Immature natural killer cell (primary cell): ENCODE data around the gene PRDM4. TPM values are rescaled to one million over a fixed set of nuclear protein-coding genes. Genes with fewer than 3 reads are reported as not detected.
"Not testable (repeated sequence)": the region's sequence is repeated elsewhere in the genome, so short reads cannot be mapped to it uniquely, and the experiment has no call there.

ENCODE experiments used
- DNase-seq, 3 donors: peaks; one replicate each; pipeline ENCODE4 v3.0.0; 2022; ENCODE audit warnings: mixed read lengths in 1 of 3
- H3K27ac Mint-ChIP-seq, 6 donors: one replicate each; pipeline ENCODE4 v1.8.0; 2020; ENCODE audit warnings: mixed read lengths in 6 of 6, mild to moderate bottlenecking in 5 of 6, inconsistent platforms in 4 of 6, moderate library complexity in 3 of 6
- H3K27me3 Mint-ChIP-seq, 3 donors: one replicate each; pipeline ENCODE4 v1.8.0; 2020 to 2021; ENCODE audit warnings: low read depth in 3 of 3, mild to moderate bottlenecking in 3 of 3, mixed read lengths in 3 of 3, moderate library complexity in 3 of 3, inconsistent platforms in 1 of 3
- H3K36me3 Mint-ChIP-seq, 3 donors: one replicate each; pipeline ENCODE4 v1.8.0; 2020; ENCODE audit warnings: mixed read lengths in 3 of 3, inconsistent platforms in 2 of 3, mild to moderate bottlenecking in 2 of 3
- H3K4me1 Mint-ChIP-seq, 2 donors: one replicate each; pipeline ENCODE4 v1.8.0; 2020; ENCODE audit warnings: inconsistent platforms in 2 of 2, mild to moderate bottlenecking in 2 of 2, mixed read lengths in 2 of 2, moderate library complexity in 1 of 2
- H3K4me3 Mint-ChIP-seq, 5 donors: one replicate each; pipeline ENCODE4 v1.8.0; 2020; ENCODE audit warnings: mild to moderate bottlenecking in 5 of 5, mixed read lengths in 5 of 5, inconsistent platforms in 3 of 5, moderate library complexity in 3 of 5
- H3K9me3 Mint-ChIP-seq, 6 donors: one replicate each; pipeline ENCODE4 v1.8.0; 2020; ENCODE audit warnings: mild to moderate bottlenecking in 6 of 6, mixed read lengths in 6 of 6, inconsistent platforms in 4 of 6, moderate library complexity in 3 of 6
- polyA plus RNA-seq, 3 donors: library from polyadenylated mRNA; unstranded; fragments of 300-500 nt; fragmentation: Illumina TruSeq; gene quantifications; one replicate each; pipeline ENCODE4 v1.2.3, GENCODE V29; 2021

Gene PRDM4
- polyA plus RNA-seq, 3 donors from 2014 or later, result 7.7 to 19.4 (median 12.2) TPM

DNA sequence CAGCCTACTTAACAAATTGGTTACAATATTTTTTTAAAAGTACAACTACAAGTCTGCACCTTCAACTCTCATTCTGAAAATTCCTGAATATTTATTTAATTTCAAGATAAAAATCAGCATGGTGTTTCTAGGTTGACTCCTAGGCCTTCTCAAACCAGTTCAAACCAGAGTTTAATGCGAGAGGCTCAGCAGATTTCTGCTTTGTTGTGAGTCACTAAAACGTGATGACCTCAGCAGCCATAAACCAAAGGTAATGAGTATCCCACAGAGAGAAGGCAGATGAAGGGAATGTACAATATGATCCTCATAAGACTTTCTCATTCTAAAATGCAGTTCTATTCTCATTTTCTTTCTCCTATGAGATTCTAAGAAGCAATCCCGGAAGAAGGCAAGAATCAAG is 1.5 kb downstream of the PRDM4 start:
- no peak for DNase-seq
- H3K4me3 Mint-ChIP-seq, result peak overlapping the region; percentile 84 to 90 (median 88)
- H3K36me3 Mint-ChIP-seq, result peaks cover 0 to 6% (median 0%) of the 10 kb centered on the region in 3 donors
- H3K27me3 Mint-ChIP-seq, result peaks cover 3 to 13% (median 7%) of the 10 kb centered on the region in 3 donors
- H3K27ac Mint-ChIP-seq, result peak overlapping the region; percentile 82 to 94 (median 87)
- H3K4me1 Mint-ChIP-seq, result peaks cover 35 to 42% of the 10 kb centered on the region in 2 donors
- H3K9me3 Mint-ChIP-seq, result no peaks in the 10 kb centered on the region

DNA sequence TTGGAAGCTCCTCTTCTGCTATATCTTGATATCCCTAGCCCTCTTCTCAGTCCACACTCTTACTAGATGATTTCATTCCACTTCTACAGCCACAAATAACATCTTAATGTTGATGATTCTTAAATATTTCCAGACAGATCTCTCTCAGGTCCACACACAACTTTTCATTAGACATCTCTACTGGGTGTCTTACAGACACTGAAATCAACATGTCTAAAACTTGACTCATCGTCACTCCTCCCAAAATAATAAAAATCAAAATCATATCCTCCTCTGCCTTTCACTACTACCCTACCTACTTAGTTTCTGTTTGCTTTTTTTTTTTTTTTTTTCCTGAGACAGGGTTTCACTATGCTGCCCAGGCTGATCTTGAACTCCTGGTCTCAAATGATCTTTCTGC is 11.9 kb downstream of the PRDM4 start:
- Mint-ChIP-seq H3K27ac (no peak overlapping the region), H3K9me3 (no peaks in the 10 kb centered on the region), H3K4me1 (peaks cover 2 to 14% of the 10 kb centered on the region in 2 donors), H3K36me3 (peaks cover 15 to 39% (median 21%) of the 10 kb centered on the region in 3 donors), H3K27me3 (peaks cover 0 to 2% (median 0%) of the 10 kb centered on the region in 3 donors), H3K4me3 (no peak overlapping the region)
- no peak for DNase-seq

DNA sequence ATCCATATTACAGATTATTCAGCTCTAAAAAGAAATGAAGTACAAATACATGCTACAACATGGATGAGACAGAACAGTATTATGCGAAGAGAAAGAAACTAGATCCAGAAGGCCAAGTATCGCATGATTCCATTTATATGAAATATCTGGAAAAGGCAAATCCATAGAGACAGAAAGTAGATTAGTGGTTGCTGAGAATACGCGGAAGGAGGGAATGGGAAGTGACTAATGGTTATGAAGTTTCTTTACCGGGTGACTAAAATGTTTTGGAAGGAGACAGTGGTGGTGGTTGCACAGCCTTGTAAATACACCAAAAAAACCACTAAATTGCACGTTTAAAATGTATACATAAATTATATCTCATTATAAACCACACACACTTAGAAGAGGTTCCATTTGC is 12.5 kb downstream of the PRDM4 start:
- Mint-ChIP-seq H3K27me3 (peaks cover 0 to 2% (median 0%) of the 10 kb centered on the region in 3 donors), H3K9me3 (no peaks in the 10 kb centered on the region), H3K4me1 (peaks cover 2 to 9% of the 10 kb centered on the region in 2 donors), H3K36me3 (peaks cover 10 to 35% (median 17%) of the 10 kb centered on the region in 3 donors), H3K27ac (no peak overlapping the region), H3K4me3 (no peak overlapping the region)
- no peak for DNase-seq

DNA sequence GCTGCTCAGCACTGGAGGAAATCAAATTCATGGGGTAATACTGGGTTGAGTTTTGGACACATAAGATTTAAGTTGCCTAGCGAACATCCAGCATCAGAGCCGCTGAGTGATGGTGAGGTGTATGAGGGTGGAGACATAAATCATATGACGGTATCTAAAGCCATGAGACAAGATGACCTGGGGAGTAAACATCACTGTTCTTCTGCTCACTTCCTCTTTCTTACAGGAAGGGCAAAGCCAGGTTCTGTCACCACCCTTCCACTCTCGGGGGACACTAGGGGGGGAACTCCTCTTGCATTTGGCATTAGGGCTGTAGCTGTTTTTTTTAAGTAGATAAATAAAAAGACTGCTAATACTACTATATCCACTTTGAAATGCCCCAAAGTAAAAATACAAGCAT is 24.0 kb downstream of the PRDM4 start:
- Mint-ChIP-seq H3K27me3 (peaks cover 0 to 6% (median 3%) of the 10 kb centered on the region in 3 donors), H3K4me1 (peaks cover 8 to 17% of the 10 kb centered on the region in 2 donors), H3K9me3 (no peaks in the 10 kb centered on the region), H3K4me3 (no peak overlapping the region), H3K36me3 (peaks cover 32 to 81% (median 46%) of the 10 kb centered on the region in 3 donors), H3K27ac (peak overlapping the region in 2 of 6 donors; percentile 15 to 39)
- DNase-seq, result no peak

DNA sequence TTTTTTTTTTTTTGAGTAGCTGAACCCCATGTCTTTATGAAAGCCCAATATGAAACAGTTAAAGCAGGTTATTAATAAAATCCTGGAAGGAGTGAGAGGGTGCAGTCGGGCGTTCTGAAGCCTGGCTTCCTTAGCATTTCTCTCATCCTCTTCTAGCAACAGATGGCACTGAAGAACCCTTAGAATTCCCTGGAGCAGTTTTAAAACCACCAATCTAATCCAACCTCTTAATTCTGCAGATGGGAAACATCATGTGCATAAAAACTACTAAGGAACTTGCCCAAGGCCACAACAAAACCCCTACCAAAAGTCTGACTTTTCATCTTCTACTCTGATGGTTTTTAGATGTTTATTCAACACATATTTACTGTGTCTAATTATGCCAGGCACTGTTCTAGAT is 25.2 kb downstream of the PRDM4 start:
- peak overlapping the region in 1 of 6 donors; percentile 52 for H3K27ac Mint-ChIP-seq
- H3K4me3 Mint-ChIP-seq, result no peak overlapping the region
- H3K9me3 Mint-ChIP-seq, result no peaks in the 10 kb centered on the region
- DNase-seq, result no peak
- peaks cover 25 to 74% (median 39%) of the 10 kb centered on the region in 3 donors for H3K36me3 Mint-ChIP-seq
- peaks cover 8 to 17% of the 10 kb centered on the region in 2 donors for H3K4me1 Mint-ChIP-seq
- H3K27me3 Mint-ChIP-seq, result peaks cover 0 to 6% (median 3%) of the 10 kb centered on the region in 3 donors

DNA sequence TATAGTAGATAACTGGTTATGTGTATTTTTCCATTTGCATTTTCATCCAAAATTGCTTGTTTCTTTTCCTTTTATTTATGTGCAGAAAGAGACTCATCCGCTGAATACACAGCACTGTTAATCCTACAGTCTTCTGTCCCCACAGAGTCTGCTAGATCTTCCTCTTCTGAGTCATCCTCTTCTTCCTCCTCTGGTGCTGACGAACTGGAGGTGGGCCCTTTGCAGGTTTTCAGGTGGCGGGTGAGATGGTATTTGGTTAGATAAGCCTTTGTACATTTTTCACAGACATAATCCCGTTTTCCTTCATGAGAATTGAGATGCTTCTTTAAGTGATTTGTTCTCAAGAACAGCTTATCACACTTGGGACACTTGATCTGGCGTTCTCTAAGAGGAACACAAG is 26.8 kb downstream of the PRDM4 start:
- peak overlapping the region in 3 of 6 donors; percentile 28 to 46 (median 46) for H3K27ac Mint-ChIP-seq

DNA sequence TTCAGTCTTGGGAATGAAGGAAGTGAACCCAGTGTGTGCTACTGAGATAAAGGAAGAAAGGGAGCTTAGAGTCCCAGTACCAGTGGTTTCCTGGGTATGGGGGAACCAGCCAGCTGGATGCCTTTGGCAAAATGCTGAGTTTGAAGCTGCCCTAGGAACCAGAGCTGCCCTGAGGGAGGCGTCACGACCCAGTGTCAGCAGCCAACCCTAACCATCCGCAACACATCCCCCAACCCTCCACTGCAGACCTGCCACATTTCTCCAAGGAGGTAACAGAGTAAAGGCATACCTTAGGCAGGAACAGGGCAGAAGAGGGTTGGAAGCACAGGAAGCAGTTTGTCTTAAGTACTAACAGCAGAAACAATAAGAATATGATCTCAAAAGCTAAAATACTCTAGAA is 28.6 kb downstream of the PRDM4 start:
- H3K27ac Mint-ChIP-seq, result peak overlapping the region in 1 of 6 donors; percentile 12
- H3K9me3 Mint-ChIP-seq, result no peaks in the 10 kb centered on the region
- DNase-seq, result no peak
- peaks cover 14 to 43% (median 24%) of the 10 kb centered on the region in 3 donors for H3K36me3 Mint-ChIP-seq
- H3K4me3 Mint-ChIP-seq, result no peak overlapping the region
- H3K4me1 Mint-ChIP-seq, result peaks cover 6 to 15% of the 10 kb centered on the region in 2 donors
- H3K27me3 Mint-ChIP-seq, result peaks cover 0 to 6% (median 0%) of the 10 kb centered on the region in 3 donors

More for the DNA sequence above, 26.8 kb downstream of the PRDM4 start:
- Mint-ChIP-seq H3K4me1 (peaks cover 8 to 17% of the 10 kb centered on the region in 2 donors), H3K9me3 (no peaks in the 10 kb centered on the region), H3K27me3 (peaks cover 0 to 6% (median 3%) of the 10 kb centered on the region in 3 donors), H3K36me3 (peaks cover 22 to 60% (median 33%) of the 10 kb centered on the region in 3 donors), H3K4me3 (no peak overlapping the region)
- no peak for DNase-seq

DNA sequence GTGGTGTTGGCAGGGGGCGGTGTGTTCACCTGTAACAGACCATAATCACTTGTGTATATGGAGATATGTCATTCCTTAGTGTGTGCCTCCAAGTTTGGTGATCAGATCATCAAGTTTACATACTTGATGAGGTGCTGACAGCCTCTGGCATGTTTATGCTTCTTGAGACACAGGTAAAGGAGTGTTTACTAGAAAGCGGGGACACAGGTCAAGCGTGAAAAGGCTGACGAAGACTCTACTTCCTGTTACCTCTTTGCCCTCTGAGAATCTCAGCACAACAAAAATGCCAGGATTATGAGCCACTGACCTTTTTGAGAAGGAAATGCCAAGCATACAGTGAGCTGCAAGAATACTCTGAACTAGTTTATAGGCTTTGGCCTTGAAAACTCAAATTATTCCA is 29.6 kb downstream of the PRDM4 start:
- peaks cover 14 to 33% (median 19%) of the 10 kb centered on the region in 3 donors for H3K36me3 Mint-ChIP-seq
- peak overlapping the region in 2 of 6 donors; percentile 16 to 28 for H3K27ac Mint-ChIP-seq
- no peak overlapping the region for H3K4me3 Mint-ChIP-seq
- H3K4me1 Mint-ChIP-seq, result peaks cover 2 to 5% of the 10 kb centered on the region in 2 donors
- no peaks in the 10 kb centered on the region for H3K9me3 Mint-ChIP-seq
- no peak for DNase-seq
- peaks cover 0 to 3% (median 0%) of the 10 kb centered on the region in 3 donors for H3K27me3 Mint-ChIP-seq

DNA sequence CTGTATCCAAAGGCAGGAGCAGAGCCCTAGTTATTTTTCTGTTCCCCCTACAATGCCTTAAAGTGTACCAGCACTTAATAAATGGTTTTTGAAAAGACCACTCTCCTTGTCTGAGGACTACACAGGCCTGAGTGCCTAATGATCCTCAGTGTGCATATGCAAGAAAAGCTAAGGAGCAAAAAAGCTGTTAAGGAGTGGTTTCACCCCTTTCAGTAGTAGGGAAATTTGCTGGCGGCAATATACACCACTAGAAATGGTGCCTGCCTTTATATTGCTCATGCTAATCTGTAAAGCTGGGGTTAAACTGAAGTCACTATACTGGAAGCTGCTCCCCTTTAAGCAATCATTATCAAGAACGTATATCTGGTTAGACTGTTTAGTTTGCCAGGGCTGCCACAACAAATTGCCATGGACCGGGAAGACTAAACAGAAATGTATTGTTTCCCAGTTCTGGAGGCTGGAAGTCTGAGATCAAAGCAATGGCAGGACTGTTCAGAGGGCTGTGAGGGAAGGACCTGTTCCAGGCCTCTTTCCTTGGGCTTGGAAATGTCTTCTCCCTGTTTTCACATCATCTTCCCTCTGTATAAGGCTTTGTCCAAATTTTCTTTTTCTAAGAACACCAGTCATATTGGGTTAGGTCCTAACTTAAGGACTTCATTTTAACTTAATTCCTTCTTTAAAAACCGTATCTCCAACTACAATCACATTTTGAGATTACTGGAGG is 30.2 kb downstream of the PRDM4 start:
- Mint-ChIP-seq H3K4me3 (no peak overlapping the region), H3K36me3 (peaks cover 10 to 28% (median 14%) of the 10 kb centered on the region in 3 donors), H3K4me1 (peaks cover 0 to 2% of the 10 kb centered on the region in 2 donors), H3K9me3 (no peaks in the 10 kb centered on the region), H3K27me3 (no peaks in the 10 kb centered on the region), H3K27ac (peak overlapping the region in 1 of 6 donors; percentile 56)
- DNase-seq, result no peak

DNA sequence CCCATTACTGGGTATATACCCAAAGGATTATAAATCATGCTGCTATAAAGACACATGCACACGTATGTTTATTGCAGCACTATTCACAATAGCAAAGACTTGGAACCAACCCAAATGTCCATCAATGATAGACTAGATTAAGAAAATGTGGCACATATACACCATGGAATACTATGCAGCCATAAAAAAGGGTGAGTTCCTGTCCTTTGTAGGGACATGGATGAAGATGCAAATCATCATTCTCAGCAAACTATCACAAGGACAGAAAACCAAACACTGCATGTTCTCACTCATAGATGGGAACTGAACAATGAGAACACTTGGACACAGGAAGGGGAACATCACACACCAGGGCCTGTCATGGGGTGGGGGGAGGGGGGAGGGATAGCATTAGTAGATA is 33.2 kb downstream of the PRDM4 start:
- H3K4me3 Mint-ChIP-seq, H3K9me3 Mint-ChIP-seq, H3K27ac Mint-ChIP-seq, H3K4me1 Mint-ChIP-seq, H3K27me3 Mint-ChIP-seq, DNase-seq: not testable (repeated sequence)
- peaks cover 5 to 14% (median 7%) of the 10 kb centered on the region in 3 donors for H3K36me3 Mint-ChIP-seq

DNA sequence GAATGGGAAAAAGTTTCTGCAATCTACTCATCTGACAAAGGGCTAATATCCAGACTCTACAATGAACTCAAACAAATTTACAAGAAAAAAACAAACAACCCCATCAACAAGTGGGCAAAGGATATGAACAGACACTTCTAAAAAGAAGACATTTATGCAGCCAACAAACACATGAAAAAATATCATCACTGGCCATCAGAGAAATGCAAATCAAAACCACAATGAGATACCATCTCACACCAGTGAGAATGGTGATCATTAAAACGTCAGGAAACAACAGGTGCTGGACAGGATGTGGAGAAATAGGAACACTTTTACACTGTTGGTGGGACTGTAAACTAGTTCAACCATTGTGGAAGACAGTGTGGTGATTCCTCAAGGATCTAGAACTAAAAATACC is 33.6 kb downstream of the PRDM4 start:
- not testable (repeated sequence) for DNase-seq, H3K4me1 Mint-ChIP-seq, H3K27me3 Mint-ChIP-seq, H3K4me3 Mint-ChIP-seq, H3K9me3 Mint-ChIP-seq
- Mint-ChIP-seq H3K27ac (peak overlapping the region in 1 of 6 donors; percentile 29), H3K36me3 (peaks cover 5 to 11% (median 7%) of the 10 kb centered on the region in 3 donors)

DNA sequence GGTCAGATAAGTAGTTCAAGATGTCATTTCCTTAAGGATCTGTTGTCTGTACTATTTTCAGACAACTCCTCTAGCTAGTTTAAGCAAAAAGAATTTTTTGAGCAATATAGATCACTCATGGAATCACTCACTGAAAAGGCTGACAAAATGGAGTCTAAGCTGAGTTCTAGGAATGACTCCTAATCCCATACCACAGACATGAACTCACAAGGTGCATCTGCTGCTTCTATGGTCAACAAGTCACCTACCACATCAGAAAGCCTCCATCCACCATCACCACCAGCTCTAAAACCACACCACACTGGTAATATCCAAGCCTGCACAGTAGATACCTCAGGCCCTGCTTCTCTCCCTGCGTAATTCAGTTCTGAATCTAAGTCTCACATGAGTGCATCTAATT is 42.3 kb downstream of the PRDM4 start:
- no peak for DNase-seq
- peaks cover 0 to 1% (median 0%) of the 10 kb centered on the region in 3 donors for H3K27me3 Mint-ChIP-seq
- no peak overlapping the region for H3K27ac Mint-ChIP-seq
- H3K9me3 Mint-ChIP-seq, result no peaks in the 10 kb centered on the region
- no peak overlapping the region for H3K4me3 Mint-ChIP-seq
- no peaks in the 10 kb centered on the region for H3K4me1 Mint-ChIP-seq
- H3K36me3 Mint-ChIP-seq, result peaks cover 12 to 22% (median 13%) of the 10 kb centered on the region in 3 donors

DNA sequence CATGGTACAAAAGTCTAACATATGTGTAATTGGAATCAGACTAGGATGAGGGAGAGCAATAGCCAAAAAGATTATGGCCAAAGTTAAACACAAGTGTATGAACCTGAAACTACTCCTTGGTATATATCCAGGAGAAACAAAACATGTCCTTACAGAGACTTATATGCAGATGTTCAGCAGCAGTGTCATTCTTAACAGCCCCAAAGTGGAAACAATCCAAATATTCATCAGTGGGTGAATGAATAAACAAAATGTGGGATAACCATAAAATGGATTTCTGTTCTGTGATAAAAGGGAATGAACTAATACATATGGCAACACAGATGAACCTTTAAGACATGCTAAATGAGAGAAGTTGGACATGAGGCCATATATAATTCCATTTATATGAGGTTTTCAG is 45.2 kb downstream of the PRDM4 start:
- Mint-ChIP-seq H3K36me3 (peaks cover 25 to 38% (median 29%) of the 10 kb centered on the region in 3 donors), H3K27ac (no peak overlapping the region), H3K4me3 (no peak overlapping the region), H3K27me3 (no peaks in the 10 kb centered on the region), H3K4me1 (no peaks in the 10 kb centered on the region), H3K9me3 (no peaks in the 10 kb centered on the region)
- DNase-seq, result no peak

DNA sequence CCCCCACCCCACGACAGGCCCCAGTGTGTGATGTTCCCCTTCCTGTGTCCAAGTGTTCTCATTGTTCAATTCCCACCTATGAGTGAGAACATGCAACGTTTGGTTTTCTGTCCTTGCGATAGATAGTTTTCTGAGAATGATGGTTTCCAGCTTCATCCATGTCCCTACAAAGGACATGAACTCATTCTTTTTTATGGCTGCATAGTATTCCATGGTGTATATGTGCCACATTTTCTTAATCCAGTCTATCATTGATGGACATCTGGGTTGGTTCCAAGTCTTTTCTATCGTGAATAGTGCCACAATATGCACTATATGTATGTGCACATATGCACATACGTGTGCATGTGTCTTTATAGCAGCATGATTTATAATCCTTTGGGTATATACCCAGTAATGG is 55.4 kb downstream of the PRDM4 start:
- Mint-ChIP-seq H3K36me3 (peaks cover 42 to 85% (median 62%) of the 10 kb centered on the region in 3 donors), H3K4me1 (peaks cover 3 to 10% of the 10 kb centered on the region in 2 donors)
- not testable (repeated sequence) for H3K4me3 Mint-ChIP-seq, H3K9me3 Mint-ChIP-seq, H3K27me3 Mint-ChIP-seq, H3K27ac Mint-ChIP-seq, DNase-seq
